ENCODE data around the gene ARMC3. TPM values are rescaled to one million over a fixed set of nuclear protein-coding genes. Genes with fewer than 3 reads are reported as not detected.
A peak's percentile ranks its signal among the peaks of the same experiment; 100 is the strongest.

ARMC3 gene
- not detected for total RNA-seq
- long read RNA-seq: 0 reads

DNA sequence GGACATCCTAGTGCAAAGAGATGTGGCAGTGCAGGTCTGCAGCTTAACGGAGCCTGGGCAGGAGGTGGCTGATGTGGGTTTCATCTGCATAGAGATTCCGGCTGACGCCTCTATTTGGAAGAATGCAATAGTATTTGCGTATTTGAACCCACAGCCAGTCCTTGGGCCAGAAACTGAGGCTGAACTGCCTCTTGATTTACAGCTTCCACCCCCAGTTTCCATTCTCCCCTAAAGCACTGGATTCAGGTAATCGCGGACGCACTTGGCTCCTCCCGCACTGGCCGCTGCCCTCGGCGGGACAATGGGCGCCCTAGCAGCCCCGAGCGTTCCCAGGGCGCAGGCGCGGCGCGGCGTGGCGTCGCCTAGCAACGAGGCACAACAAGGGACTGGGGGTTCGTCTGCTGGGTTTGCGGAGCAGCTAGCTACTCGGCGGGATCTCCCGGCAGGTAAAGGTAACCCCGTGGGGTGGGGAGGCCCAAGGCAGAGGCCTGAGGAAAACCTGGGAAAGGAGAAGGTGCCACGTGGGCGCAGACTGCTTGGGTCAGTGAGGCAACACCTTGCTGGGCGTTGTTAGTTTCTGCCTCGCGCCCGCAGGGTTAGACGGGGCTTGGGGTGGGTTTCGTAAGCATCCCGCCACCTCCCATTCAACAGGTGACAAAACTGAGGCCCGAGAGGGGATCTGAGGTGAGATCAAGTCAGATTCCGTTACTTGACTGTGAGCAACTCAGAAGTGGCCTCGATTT is at the start of gene ARMC3:
Gene ARMC3 (plus strand): TSS at position 393 of the 743 bp plus-strand sequence. CDS start 3,944 bp downstream, outside the sequence.
- Histone ChIP-seq H3K27ac (replicated peaks) (no peak within 1 kb of the TSS), H3K4me1 (peaks cover 18% of the 10 kb centered on the region), H3K36me3 (no peaks in the 10 kb centered on the region), H3K27me3 (ENCODE audit: low read depth) (peaks cover 24% of the 10 kb centered on the region), H3K4me3 (peak within 1 kb of the TSS; percentile 62), H3K9me3 (replicated peaks) (no peaks in the 10 kb centered on the region)
- DNase-seq: peak; percentile 58
- intact Hi-C loops (cut with micrococcal nuclease): no loop called here
- TF ChIP-seq, protein P1, sequence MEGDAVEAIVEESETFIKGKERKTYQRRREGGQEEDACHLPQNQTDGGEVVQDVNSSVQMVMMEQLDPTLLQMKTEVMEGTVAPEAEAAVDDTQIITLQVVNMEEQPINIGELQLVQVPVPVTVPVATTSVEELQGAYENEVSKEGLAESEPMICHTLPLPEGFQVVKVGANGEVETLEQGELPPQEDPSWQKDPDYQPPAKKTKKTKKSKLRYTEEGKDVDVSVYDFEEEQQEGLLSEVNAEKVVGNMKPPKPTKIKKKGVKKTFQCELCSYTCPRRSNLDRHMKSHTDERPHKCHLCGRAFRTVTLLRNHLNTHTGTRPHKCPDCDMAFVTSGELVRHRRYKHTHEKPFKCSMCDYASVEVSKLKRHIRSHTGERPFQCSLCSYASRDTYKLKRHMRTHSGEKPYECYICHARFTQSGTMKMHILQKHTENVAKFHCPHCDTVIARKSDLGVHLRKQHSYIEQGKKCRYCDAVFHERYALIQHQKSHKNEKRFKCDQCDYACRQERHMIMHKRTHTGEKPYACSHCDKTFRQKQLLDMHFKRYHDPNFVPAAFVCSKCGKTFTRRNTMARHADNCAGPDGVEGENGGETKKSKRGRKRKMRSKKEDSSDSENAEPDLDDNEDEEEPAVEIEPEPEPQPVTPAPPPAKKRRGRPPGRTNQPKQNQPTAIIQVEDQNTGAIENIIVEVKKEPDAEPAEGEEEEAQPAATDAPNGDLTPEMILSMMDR (IDR thresholded peaks at IDR 0.05; ENCODE audit: borderline replicate concordance): no peak

GRCh38 chr10:22891797-22892196 is 36.1 kb upstream of the ARMC3 start:
- TF ChIP-seq, protein P1 (IDR thresholded peaks at IDR 0.05; ENCODE audit: borderline replicate concordance): no peak
- no peak overlapping the region for H3K27ac ChIP-seq (replicated peaks)
- intact Hi-C loops (cut with micrococcal nuclease): no loop called here
- H3K4me1 ChIP-seq: no peaks in the 10 kb centered on the region
- no peaks in the 10 kb centered on the region for H3K36me3 ChIP-seq
- H3K9me3 ChIP-seq (replicated peaks): peaks cover 53% of the 10 kb centered on the region
- no peak overlapping the region for H3K4me3 ChIP-seq
- DNase-seq: no peak
- no peaks in the 10 kb centered on the region for H3K27me3 ChIP-seq (ENCODE audit: low read depth)

DNA sequence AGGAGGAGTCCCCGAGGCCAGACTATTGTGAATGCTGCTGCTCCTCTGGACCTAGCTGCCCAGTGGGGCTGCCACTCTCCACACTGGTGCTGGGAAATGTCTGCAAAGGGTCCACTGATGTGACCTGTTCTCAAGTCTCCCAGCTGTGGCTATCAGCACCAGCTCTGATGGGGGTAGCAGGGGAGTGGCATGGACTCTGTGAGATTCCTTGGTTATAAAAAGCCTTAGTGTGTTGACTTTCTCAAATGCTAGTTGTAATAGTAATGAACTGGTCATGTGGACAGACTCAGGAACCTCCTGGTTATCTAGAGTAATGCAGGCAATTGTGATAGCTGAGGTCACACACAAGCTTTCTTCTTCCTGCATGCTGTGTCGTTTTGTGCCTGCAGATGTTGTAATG is 34.1 kb upstream of the ARMC3 start:
- no peak for DNase-seq
- TF ChIP-seq, protein P1 (IDR thresholded peaks at IDR 0.05; ENCODE audit: borderline replicate concordance): no peak
- H3K9me3 ChIP-seq (replicated peaks): peaks cover 41% of the 10 kb centered on the region
- intact Hi-C loops (cut with micrococcal nuclease): no loop called here
- no peaks in the 10 kb centered on the region for H3K36me3 ChIP-seq
- H3K27me3 ChIP-seq (ENCODE audit: low read depth): no peaks in the 10 kb centered on the region
- H3K4me3 ChIP-seq: no peak overlapping the region
- H3K27ac ChIP-seq (replicated peaks): no peak overlapping the region
- H3K4me1 ChIP-seq: no peaks in the 10 kb centered on the region

GRCh38 chr10:22894714-22895113 is 33.1 kb upstream of the ARMC3 start:
- no peak overlapping the region for H3K4me3 ChIP-seq
- H3K36me3 ChIP-seq: no peaks in the 10 kb centered on the region
- H3K27ac ChIP-seq (replicated peaks): no peak overlapping the region
- no peaks in the 10 kb centered on the region for H3K27me3 ChIP-seq (ENCODE audit: low read depth)
- DNase-seq: no peak
- H3K9me3 ChIP-seq (replicated peaks): peaks cover 34% of the 10 kb centered on the region
- H3K4me1 ChIP-seq: no peaks in the 10 kb centered on the region
- intact Hi-C loops (cut with micrococcal nuclease): no loop called here
- TF ChIP-seq, protein P1 (IDR thresholded peaks at IDR 0.05; ENCODE audit: borderline replicate concordance): no peak

- no peak overlapping the region for H3K4me3 ChIP-seq
- no peaks in the 10 kb centered on the region for H3K4me1 ChIP-seq
- TF ChIP-seq, protein P1 (IDR thresholded peaks at IDR 0.05; ENCODE audit: borderline replicate concordance): no peak
- H3K36me3 ChIP-seq: no peaks in the 10 kb centered on the region
- intact Hi-C loops (cut with micrococcal nuclease): no loop called here
- H3K9me3 ChIP-seq (replicated peaks): peaks cover 32% of the 10 kb centered on the region
- DNase-seq: no peak
- H3K27ac ChIP-seq (replicated peaks): no peak overlapping the region
- H3K27me3 ChIP-seq (ENCODE audit: low read depth): no peaks in the 10 kb centered on the region
Measured at GRCh38 chr10:22895252-22895651, 32.6 kb upstream of the ARMC3 start.

All from left ventricle myocardium inferior (tissue), 1 donor.